ENCODE data around the gene ABHD6.
"Not testable (repeated sequence)": the region's sequence is repeated elsewhere in the genome, so short reads cannot be mapped to it uniquely, and the experiment has no call there.

ABHD6 gene

GRCh38 chr3:58210761-58211460, 26.7 kb upstream of the ABHD6 start, which contains the start of gene DNASE1L3:
DNASE1L3 (minus strand) TSS chr3:58210972; CDS start chr3:58210906, 66 bp downstream.
- DNase-seq = no peak

- DNase-seq = no peak
These were observed 22.9 kb upstream of the ABHD6 start for GRCh38 chr3:58214484-58215316.

- DNase-seq = no peak
These were observed 22.1 kb upstream of the ABHD6 start for GRCh38 chr3:58215317-58216025.

GRCh38 chr3:58216496-58217195, 20.9 kb upstream of the ABHD6 start:
- DNase-seq = no peak

GRCh38 chr3:58217209-58217811, 20.3 kb upstream of the ABHD6 start:
- peak; percentile 80 for DNase-seq

- DNase-seq = no peak
These were observed 18.7 kb upstream of the ABHD6 start for GRCh38 chr3:58218904-58219303.

- DNase-seq = peak; percentile 30
These were observed 15.3 kb upstream of the ABHD6 start for GRCh38 chr3:58222161-58222724.

- DNase-seq = no peak
These were observed 13.7 kb upstream of the ABHD6 start for GRCh38 chr3:58223855-58224254.

- not testable (repeated sequence) for DNase-seq
These were observed 9.7 kb upstream of the ABHD6 start for GRCh38 chr3:58227933-58228332.

- no peak for DNase-seq
These were observed 6.6 kb upstream of the ABHD6 start for GRCh38 chr3:58230876-58231552.

GRCh38 chr3:58231666-58232065, 5.9 kb upstream of the ABHD6 start:
- DNase-seq = no peak

- DNase-seq = no peak
These were observed 3.1 kb upstream of the ABHD6 start for GRCh38 chr3:58234516-58234931.

- DNase-seq = no peak
These were observed 1.6 kb upstream of the ABHD6 start for GRCh38 chr3:58235970-58236369.

GRCh38 chr3:58236527-58237237, 910 bp upstream of the ABHD6 start:
- DNase-seq = no peak

- peak; percentile 55 for DNase-seq
These were observed 519 bp downstream of the ABHD6 start for GRCh38 chr3:58237941-58238681.

GRCh38 chr3:58238830-58239229, 1.2 kb downstream of the ABHD6 start:
- no peak for DNase-seq

GRCh38 chr3:58241306-58242044, 3.9 kb downstream of the ABHD6 start:
- DNase-seq = no peak

- no peak for DNase-seq
These were observed 4.7 kb downstream of the ABHD6 start for GRCh38 chr3:58242340-58242739.

GRCh38 chr3:58242860-58243259, 5.3 kb downstream of the ABHD6 start:
- not testable (repeated sequence) for DNase-seq

Measured in NCI-H146 (cell line).